NT2/D1 (cell line): Measurements from ENCODE around the gene WBP11.

Experiments used
- SUZ12 ChIP-seq: IDR thresholded peaks from 2 replicates; pipeline ENCODE4 v1.6.1; 2011; ENCODE audit not compliant: insufficient read length, insufficient read depth; ENCODE audit errors: extremely low read depth
- YY1 ChIP-seq: IDR thresholded peaks from 2 replicates; pipeline ENCODE4 v1.6.1; 2011; ENCODE audit not compliant: insufficient read length, insufficient read depth
- ZNF274 ChIP-seq: IDR thresholded peaks from 2 replicates; pipeline ENCODE4 v1.6.1; 2011; ENCODE audit warnings: mild to moderate bottlenecking, low read depth, low read length

DNA sequence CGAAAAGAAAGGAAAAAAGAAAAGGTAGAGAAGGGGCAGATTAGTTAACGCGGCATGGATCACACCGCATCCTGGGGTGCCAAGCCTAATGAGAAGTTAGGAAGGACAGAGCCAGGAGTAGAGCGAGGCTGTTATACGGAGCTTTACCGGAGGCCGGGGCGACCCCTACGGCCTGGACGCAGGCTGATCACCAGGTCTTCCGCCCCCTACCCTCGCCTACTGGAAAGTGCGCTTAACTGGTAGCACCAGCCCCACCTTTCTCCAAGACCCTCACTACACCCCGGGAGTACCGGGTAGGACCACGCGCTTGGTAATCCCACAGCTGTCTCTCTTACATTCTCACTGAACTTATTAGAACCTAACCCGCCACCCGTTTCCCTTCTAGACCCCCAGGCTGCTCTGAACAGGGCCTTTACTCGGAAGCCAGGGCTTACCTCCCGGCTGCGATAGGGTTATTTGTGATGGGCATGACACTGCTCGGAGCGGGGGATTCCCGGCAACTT, 33.8 kb downstream of the WBP11 start:
- TF ChIP-seq ZNF274 = no peak
- TF ChIP-seq YY1 = no peak
- TF ChIP-seq SUZ12 = no peak
